ENCODE results near the gene MAGI3.

Gene MAGI3

GRCh38 chr1:113662101-113662500 lies 271.8 kb downstream of the MAGI3 start:
- FAIRE-seq = no peak

- no peak for FAIRE-seq
Observed at GRCh38 chr1:113663165-113663951, 273.0 kb downstream of the MAGI3 start.

- FAIRE-seq = no peak
Observed at GRCh38 chr1:113665071-113665470, 274.8 kb downstream of the MAGI3 start.

GRCh38 chr1:113666126-113666525 lies 275.8 kb downstream of the MAGI3 start:
- FAIRE-seq = no peak

- FAIRE-seq = no peak
Observed at GRCh38 chr1:113669988-113670387, 279.7 kb downstream of the MAGI3 start.

GRCh38 chr1:113670650-113671049 lies 280.3 kb downstream of the MAGI3 start:
- no peak for FAIRE-seq

- no peak for FAIRE-seq
Observed at GRCh38 chr1:113672491-113672890, 282.2 kb downstream of the MAGI3 start.

- FAIRE-seq = no peak
Observed at GRCh38 chr1:113674591-113674990, 284.3 kb downstream of the MAGI3 start.

GRCh38 chr1:113675302-113675701 lies 285.0 kb downstream of the MAGI3 start:
- FAIRE-seq = no peak

GRCh38 chr1:113676524-113676923 lies 286.2 kb downstream of the MAGI3 start:
- FAIRE-seq = no peak

GRCh38 chr1:113677250-113678158 lies 287.2 kb downstream of the MAGI3 start:
- no peak for FAIRE-seq

GRCh38 chr1:113678159-113678469 lies 287.8 kb downstream of the MAGI3 start:
- no peak for FAIRE-seq

GRCh38 chr1:113681596-113682337 lies 291.5 kb downstream of the MAGI3 start:
- no peak for FAIRE-seq

- no peak for FAIRE-seq
Observed at GRCh38 chr1:113683384-113684152, 293.3 kb downstream of the MAGI3 start.

GRCh38 chr1:113684153-113684541 lies 293.8 kb downstream of the MAGI3 start:
- no peak for FAIRE-seq

GRCh38 chr1:113686891-113687618 lies 296.7 kb downstream of the MAGI3 start:
- FAIRE-seq = no peak

- FAIRE-seq = no peak
Observed at GRCh38 chr1:113691184-113691583, 300.9 kb downstream of the MAGI3 start.

GRCh38 chr1:113692342-113692741 lies 302.0 kb downstream of the MAGI3 start:
- no peak for FAIRE-seq

- no peak for FAIRE-seq
Observed at GRCh38 chr1:113692824-113693431, 302.6 kb downstream of the MAGI3 start.

GRCh38 chr1:113694910-113695309 lies 304.6 kb downstream of the MAGI3 start:
- no peak for FAIRE-seq

GRCh38 chr1:113701429-113701828 lies 311.1 kb downstream of the MAGI3 start:
- FAIRE-seq = no peak
